Muscle of back (tissue), 11 donors: ENCODE measurements around the gene WNK3. TPM values are rescaled to one million over a fixed set of nuclear protein-coding genes. Genes with fewer than 3 reads are reported as not detected.
A peak's percentile ranks its signal among the peaks of the same experiment; 100 is the strongest.

Experiments
- DNase-seq, 3 donors: peaks; one replicate each; pipeline versions ENCODE4 v3.0.0 to v3.0.0-alpha.2; 2013
- polyA plus RNA-seq, 10 donors: library from polyadenylated mRNA; unstranded; fragments of 120-200 nt; gene quantifications; one replicate each; pipeline ENCODE4 v1.2.1, GENCODE V29; 2013; ENCODE audit not compliant: insufficient read length in 10 of 10

The WNK3 gene
- polyA plus RNA-seq, 10 donors = 1.6 to 3.2 (median 2.3) TPM

GRCh38 chrX:54171527-54172250 lies 186.2 kb downstream of the WNK3 start:
- peak in 2 of 3 donors; percentile 12 to 45 for DNase-seq

GRCh38 chrX:54171091-54171490 lies 186.8 kb downstream of the WNK3 start:
- DNase-seq = no peak

GRCh38 chrX:54166915-54167314 lies 190.9 kb downstream of the WNK3 start:
- peak in 1 of 3 donors; percentile 24 for DNase-seq

- no peak for DNase-seq
These were observed 200.3 kb downstream of the WNK3 start for GRCh38 chrX:54157561-54157960.

Other genes with a start within 250 kb of the WNK3 start
- gene FAM120C, start 174.8 kb downstream of the WNK3 start, polyA plus RNA-seq = 1 to 10 TPM; 4.9 to 8.9 (median 6.4) TPM
- gene TSR2, start 82.4 kb upstream of the WNK3 start, polyA plus RNA-seq = 10 to 100 TPM; 34.5 to 49.9 (median 43.6) TPM
- 10 to 100 TPM; 13.4 to 20.4 (median 17.8) TPM for gene FGD1, start 138.2 kb upstream of the WNK3 start, polyA plus RNA-seq
- 10 to 100 TPM; 15.5 to 21.0 (median 18.5) TPM for gene GNL3L, start 172.2 kb upstream of the WNK3 start, polyA plus RNA-seq